GM12891 (cell line): ENCODE data around the gene CD300C.

ENCODE experiments used
- DNase-seq: peaks from one replicate; pipeline ENCODE4 v3.0.0; 2011; ENCODE audit warnings: low spot score; ENCODE audit not compliant: insufficient read length
- FAIRE-seq: peaks from 2 replicates; lab custom pipeline; 2011; peaks lifted over from hg19 to GRCh38; lab: Jason Lieb, UNC
- PAX5 ChIP-seq: IDR thresholded peaks from 2 replicates; pipeline ENCODE4 v1.6.1; 2011; ENCODE audit warnings: low read length, moderate library complexity, mild to moderate bottlenecking; ENCODE audit not compliant: insufficient read depth, severe bottlenecking
- POLR2A ChIP-seq: IDR thresholded peaks from 2 replicates; pipeline ENCODE4 v1.6.1; 2011; ENCODE audit warnings: low read depth, low read length, control low read depth
- POLR2AphosphoS5 ChIP-seq: IDR thresholded peaks from 2 replicates; pipeline ENCODE4 v1.6.1; 2011; ENCODE audit warnings: low read depth, low read length, control low read depth
- POU2F2 ChIP-seq: IDR thresholded peaks from 2 replicates; pipeline ENCODE4 v1.6.1; 2011; ENCODE audit warnings: low read depth, mild to moderate bottlenecking, control low read depth, low read length, moderate library complexity
- SPI1 ChIP-seq: IDR thresholded peaks from 2 replicates; pipeline ENCODE4 v1.6.1; 2011; ENCODE audit warnings: low read depth, low read length, control low read depth
- TAF1 ChIP-seq: IDR thresholded peaks from 2 replicates; pipeline ENCODE4 v1.6.1; 2011; ENCODE audit warnings: low read depth, low read length, control low read depth

Gene CD300C

DNA sequence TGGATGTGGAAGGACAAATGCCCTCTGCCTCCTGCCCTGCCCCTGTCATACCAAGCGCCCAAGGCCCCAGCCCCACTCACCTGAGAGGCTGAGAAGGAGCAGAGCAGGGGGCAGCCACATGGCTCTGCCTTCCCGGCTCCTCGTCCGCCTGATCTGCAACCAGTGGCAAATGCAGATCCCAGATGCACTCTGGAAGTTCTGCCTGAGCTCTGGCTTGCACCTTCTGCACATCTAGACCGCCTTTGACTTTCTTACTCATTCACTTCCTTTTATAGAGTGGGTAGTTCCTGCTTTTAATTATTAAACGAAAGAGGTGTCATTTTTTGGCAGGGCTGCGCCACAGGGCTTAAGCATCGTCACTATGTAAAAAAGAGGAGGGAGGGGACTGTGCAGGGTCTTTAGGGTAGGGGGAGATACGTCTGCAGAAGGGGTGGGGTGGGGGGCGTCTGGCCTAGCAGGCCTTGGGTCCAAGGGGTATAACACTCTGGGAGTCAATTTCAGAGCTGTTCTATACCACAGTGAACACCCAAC, 14.6 kb downstream of the CD300C start, which contains the start of gene CD300LB:
Gene CD300LB (minus strand): TSS at position 245 of the 531 bp plus-strand sequence. CDS start 125 bp downstream, at position 120.
- no peak for FAIRE-seq
- no peak for TF ChIP-seq POU2F2
- 0 out of 2 replicates have a peak, but pooled peaks have one; percentile 17 for TF ChIP-seq SPI1

DNA sequence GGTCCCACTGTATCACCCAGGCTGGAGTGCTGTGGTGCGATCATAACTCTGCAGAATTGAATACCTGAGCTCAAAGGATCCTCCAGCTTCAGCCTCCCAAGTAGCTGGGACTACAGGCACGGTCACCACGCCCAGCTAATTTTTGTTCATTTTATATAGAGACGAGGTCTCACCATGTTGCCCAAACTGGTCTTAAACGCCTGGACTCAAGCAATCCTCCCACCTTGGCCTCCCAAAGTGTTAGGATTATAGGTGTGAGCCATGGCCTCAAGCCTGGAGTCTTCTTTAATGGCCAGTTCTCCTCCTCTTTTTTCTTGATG, 15.1 kb downstream of the CD300C start:
- no peak for TF ChIP-seq POLR2A
- TF ChIP-seq TAF1, result no peak
- DNase-seq (no peak), FAIRE-seq (no peak)

More for the DNA sequence above, 14.6 kb downstream of the CD300C start, which contains the start of gene CD300LB:
- no peak for DNase-seq

DNA sequence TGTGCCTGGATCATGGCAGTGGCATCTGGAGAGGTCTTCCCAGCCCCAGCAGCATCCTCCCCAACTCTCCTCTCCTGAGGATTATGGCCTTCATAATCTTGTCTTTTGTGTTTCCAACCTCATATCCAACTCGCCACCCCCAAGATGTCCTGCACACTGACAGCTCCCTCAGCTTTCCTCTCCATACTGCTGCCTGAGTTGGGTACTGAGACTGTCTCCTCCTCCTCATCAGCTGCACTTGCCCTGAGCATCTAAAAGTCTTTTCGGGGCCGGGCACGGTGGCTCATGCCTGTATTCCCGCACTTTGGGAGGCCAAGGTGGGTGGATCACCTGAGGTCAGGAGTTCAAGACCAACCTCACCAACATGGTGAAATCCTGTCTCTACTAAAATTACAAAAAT, 16.7 kb downstream of the CD300C start:
- FAIRE-seq, result no peak
- TF ChIP-seq POLR2AphosphoS5, result no peak
- TF ChIP-seq POU2F2, result no peak
- TF ChIP-seq PAX5, result no peak
- no peak for TF ChIP-seq TAF1
- no peak for TF ChIP-seq SPI1
- TF ChIP-seq POLR2A, result no peak
- DNase-seq, result no peak

DNA sequence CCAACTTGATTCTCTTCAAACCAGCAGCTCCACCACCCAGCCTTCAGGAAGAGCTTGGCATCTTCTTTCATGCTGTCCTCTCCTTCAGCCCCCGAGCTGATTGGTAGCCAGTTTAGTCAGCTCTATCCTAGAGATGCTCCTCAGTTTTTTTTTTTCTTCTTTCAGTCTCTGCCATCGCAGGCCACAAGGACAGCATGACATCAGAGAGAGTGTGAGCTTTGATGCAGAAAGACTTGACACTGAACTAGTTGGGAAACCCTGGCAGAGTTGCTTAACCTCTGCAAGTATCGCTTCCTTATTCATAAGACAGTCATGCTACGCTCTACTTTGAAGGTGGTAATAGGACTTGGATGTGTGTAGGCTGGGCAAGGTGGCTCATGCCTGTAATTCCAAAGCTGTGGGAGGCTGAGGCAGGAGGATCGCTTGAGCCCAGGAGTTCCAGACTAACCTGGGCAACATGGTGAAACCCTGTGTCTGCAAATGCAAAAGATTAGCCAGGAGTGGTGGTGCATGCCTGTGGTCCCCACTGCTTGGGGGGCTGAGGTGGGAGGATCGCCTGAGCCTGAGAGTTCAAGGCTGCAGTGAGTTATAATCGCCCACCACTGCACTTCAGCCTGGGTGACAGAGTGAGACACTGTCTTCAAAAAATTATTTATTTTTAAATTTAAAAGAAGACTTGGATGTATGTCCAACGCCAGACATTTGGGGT, 17.3 kb downstream of the CD300C start:
- FAIRE-seq (peak; percentile 79), DNase-seq (no peak)
- peak; percentile 70 for TF ChIP-seq PAX5
- TF ChIP-seq POLR2AphosphoS5, result no peak
- TF ChIP-seq TAF1, result no peak
- TF ChIP-seq SPI1, result peak; percentile 95

DNA sequence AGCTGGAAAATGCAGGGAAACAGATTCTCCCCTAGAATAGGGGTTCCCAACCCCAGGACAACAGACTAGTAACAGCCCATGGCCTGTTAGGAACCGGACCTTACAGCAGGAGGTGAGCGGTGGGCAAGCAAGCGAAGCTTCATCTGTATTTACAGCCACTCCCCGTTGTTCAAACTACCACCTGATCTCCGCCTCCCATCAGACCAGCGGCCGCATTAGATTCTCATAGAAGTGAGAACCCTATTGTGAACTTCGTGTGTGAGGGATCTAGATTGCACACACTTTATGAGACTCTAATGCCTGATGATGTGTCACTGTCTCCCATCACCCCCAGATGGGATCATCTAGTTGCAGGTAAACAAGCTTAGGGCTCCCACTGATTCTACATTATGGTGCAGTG, 18.2 kb downstream of the CD300C start:
- DNase-seq, result no peak
- no peak for FAIRE-seq
- no peak for TF ChIP-seq POU2F2
- TF ChIP-seq SPI1, result no peak
- TF ChIP-seq POLR2AphosphoS5, result no peak
- TF ChIP-seq PAX5, result no peak
- TF ChIP-seq TAF1, result no peak
- no peak for TF ChIP-seq POLR2A

DNA sequence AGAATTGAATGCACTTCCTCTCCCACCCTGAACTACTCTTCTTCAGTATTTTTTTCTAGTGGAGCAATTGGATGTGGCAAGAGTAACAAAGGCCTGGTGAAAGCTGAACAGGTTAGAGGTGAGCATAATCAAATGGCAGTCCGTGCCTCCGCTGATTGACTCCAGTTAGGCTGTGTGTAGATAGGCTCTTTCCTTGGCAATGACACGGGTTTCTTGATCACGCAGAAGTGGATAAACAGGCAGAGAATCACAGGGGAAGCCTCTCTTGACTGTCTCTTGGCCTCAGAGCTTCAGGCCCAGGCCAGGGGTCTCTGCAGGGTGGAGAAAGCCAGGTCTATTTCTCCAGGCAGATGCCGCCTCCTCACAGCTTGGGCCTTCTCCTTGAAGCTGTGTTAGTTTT, 18.8 kb downstream of the CD300C start:
- TF ChIP-seq POU2F2 (no peak), POLR2A (no peak), SPI1 (no peak)
- FAIRE-seq (no peak), DNase-seq (no peak)

DNA sequence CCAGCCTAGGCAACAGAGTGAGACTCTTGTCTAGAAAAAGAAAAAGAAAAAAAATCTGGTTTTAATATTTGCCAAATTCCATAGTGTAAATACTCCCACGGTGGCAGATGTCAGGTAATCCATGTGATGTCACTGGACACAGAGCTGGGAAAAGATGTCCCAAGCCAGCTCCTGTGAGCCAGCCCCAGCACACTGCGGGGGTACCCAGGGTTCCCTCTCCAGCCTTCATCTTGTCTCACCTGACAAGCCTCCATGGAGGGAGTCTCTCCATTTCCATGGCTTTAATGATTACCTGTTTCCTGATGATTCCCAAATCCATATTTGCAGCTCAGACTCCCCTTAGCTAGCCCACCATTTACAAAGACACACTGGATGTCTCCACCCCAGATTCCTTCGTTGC, 19.2 kb downstream of the CD300C start:
- TF ChIP-seq POLR2AphosphoS5 (no peak), POLR2A (no peak), PAX5 (no peak), POU2F2 (no peak), TAF1 (no peak), SPI1 (no peak)
- DNase-seq (no peak), FAIRE-seq (no peak)

DNA sequence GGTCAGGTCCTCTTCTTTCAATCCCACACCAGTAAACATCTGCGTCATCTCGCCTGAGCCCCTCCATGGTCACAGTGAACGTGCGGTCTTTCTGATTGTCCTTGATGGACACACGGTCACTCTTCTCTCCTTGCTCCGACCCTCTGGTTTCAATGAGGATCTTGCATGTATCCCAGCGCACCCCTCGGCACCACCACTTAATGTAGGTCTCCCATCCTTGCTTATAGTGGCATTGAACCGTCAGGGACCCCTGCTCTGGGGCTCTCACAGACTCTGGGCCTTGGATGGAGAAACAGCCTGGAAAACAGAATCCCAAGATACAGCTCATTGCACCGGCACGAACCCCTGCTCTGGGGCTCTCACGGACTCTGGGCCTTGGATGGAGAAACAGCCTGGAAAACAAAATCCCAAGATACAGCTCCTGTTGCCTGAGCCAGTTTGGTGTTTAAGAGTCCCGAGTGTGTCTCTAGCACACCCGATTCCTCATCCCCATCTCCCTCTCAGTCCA, 20.1 kb downstream of the CD300C start:
- no peak for DNase-seq
- FAIRE-seq, result no peak
- TF ChIP-seq PAX5, result no peak
- TF ChIP-seq SPI1, result no peak
- TF ChIP-seq POLR2A, result no peak
- no peak for TF ChIP-seq TAF1
- no peak for TF ChIP-seq POLR2AphosphoS5
- no peak for TF ChIP-seq POU2F2

DNA sequence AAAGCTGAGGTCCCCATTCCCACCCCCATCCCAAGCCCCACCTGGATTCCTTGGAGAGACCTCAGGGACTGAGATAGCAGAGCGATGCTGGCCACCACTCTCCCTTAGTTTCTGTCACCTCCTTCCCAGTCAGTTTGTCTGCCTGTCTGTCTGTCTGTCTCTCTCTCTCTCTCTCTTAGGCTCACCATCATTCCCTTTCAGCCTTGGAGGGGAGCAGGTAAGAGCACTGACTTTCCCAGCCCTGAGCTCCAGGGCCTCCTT, 20.5 kb downstream of the CD300C start:
- TF ChIP-seq PAX5 (no peak), POLR2AphosphoS5 (no peak)
- no peak for DNase-seq
- peak; percentile 88 for FAIRE-seq

DNA sequence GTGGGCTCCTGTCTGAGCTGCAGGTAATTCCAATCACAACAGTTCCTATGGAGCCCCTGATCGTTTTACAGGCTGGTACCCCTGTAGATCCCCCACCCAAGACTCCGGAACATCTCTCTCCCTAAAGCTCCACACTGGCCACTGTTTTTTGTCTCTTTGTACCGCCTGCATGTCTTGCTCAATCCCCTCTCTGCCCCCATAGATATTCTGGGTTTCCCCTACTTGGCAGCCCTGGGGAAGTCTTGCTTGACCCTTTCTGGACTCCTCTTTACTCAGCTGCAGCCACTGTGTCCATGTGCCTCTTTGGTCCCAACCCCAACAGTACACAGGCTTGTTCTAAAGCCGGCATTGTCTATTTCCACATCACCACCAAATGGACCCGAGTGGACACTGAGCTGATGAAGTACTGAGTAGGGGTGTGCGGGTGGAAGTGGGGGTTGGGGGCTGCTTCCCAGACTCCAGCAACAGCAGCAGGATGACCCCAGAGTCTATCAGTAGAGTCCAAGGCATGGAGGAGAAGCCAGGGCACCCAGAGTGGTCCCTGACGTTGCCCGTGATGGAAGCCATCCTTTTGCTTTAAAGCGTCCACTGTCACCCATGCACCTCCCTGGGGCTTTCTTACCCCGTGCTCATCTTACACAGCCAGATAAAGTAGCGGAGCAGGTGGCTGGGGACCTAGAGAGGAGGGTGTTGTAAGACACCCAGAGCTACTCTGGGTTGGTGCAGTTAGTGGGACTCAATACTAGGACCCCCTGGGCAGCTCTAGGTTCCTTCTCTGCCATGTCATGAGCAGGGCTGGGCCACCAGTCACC, 21.1 kb downstream of the CD300C start:
- no peak for FAIRE-seq
- TF ChIP-seq TAF1 (no peak), POLR2AphosphoS5 (no peak), PAX5 (no peak), POLR2A (no peak), SPI1 (no peak)
- DNase-seq, result no peak

DNA sequence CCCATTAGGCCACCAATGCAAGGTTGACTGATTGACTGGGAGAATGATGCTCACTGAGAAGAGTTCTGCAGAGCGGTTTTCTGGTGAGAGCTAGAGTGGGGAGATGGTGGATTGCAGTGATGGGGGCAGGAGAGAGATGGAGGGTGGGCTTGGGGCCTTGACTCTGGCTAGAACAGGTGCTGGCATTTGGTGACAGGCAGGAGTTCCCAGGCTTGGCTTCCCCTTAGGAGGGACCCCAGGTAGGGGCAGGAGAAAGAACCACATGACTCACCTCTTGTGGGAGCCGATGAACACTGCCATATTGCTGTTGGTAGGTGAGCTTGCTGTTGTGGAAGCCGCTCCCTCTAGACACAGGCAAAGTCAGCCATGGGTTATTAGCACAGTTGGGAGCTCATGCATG, 22.6 kb downstream of the CD300C start:
- DNase-seq (no peak), FAIRE-seq (no peak)
- TF ChIP-seq POLR2A (no peak), SPI1 (no peak), PAX5 (no peak), POLR2AphosphoS5 (no peak), POU2F2 (no peak), TAF1 (no peak)
